Stimulated activated CD8-positive, alpha-beta memory T cell treated with anti-CD3 and anti-CD28 coated beads, Interleukin-12 subunit alpha, Interleukin-12 subunit beta, amount 100 ng/mL, for 4 hours (primary cell): Measurements from ENCODE around the gene POLR3GL.
"Not testable (repeated sequence)": the region's sequence is repeated elsewhere in the genome, so short reads cannot be mapped to it uniquely, and the experiment has no call there.

Source experiments
- DNase-seq: peaks from one replicate; pipeline ENCODE4 v3.0.0-alpha.2; 2020; ENCODE audit warnings: low read depth

The POLR3GL gene

DNA sequence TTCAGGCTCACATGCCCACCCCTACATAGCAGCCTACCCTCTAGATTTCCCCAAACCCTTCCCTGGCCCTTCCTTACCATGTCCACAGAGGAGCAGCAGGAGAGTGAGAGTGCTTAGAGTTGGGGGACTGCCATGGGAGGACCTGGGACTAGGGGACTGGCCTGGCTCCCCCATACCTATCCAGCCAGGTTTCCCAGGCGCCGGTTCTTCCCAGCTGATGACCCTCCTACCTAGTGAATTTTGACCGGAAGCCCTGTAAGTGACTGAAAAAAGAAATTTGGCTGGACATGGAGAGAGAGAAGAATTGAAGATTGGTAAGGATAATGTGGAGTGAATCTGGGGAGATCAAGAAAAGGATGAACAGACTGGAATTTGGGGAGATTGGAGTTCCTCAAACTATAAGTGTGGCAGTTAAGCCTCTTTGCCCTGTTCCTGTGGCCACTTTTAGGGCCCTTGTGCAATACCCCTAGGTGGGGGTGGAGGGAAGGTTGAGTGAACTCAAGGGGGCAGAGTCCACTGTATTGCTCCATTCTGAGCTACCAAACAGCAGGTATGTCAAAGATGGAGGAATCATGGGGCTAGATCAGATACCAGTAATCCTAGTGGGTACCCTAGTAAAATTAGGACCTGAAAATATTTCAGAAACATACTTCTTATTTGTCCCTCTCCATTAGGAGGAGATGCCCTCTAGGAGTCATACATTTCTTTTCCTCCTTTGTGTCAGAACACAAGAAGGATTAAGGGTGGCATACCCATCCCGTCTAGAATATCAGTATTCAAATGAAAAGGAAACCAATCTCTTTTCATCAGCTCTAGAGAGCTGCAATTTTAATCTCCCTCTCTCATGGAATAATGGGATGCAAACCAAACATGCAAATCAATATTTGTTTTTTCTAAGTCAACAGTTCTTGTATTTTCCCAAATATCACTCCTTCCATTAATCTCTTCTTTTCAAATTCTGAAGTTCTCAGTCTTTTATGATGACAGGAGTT lies 55.9 kb downstream of the POLR3GL start:
- DNase-seq = no peak

DNA sequence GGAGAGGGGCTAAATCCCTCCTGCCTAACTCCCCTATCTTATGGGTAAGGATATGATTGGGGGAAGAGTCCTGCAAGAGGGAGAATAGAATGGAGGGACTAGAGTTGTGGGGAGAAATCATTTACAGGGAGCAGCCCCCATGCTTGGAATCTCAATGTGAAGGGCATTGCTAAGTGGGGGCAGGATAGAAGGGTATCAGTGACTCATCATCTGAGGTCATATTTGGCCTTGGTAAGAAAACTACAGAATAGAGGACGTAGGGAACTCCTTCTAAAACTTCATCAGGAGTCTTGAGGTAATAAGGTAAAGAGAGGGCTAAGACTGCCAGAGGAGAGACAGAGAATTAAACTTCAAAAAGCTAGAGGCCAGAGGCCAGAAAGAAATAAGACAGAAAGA lies 56.6 kb downstream of the POLR3GL start:
- no peak for DNase-seq

DNA sequence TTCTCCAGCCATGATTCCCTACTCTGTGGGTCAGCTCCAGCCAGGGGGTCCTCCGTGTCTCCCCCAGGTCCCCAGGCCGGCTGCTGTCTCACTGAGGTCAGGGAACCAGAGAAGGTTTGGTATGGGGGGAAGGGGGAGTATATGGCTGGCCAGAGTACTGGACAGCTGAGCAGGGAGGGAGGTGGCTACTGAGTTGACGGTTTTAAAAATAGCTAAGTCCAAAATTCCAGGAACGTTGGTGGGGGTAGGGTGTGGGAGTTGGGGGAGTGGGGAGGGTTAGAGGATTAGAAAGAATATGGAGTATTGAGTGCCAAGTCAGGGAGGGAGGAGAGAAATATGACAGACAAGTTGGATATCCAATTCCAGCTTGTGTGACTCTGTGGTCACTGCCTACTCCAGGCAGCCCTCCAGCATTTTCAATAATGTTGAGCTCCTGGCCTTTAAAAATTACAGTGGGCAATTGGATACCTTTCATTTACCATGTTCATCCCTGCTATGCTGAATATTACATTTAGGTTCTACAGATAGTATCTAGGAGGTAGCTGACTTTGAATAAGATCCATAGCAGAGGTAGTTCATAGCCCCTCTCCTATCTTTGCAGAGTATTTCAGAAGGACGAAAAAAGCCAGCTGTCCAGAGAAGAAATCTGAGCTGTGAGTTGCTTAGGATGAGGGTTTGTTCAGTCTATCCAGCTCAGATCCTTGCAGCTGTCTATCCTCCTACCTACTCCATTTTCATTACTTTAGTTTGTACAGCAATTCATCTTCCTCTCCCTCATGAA lies 57.3 kb downstream of the POLR3GL start, which contains the start of gene HJV:
Gene HJV, minus strand, starts transcription at position 114 of the 781 bp plus-strand sequence. CDS start 1,504 bp downstream, outside the sequence.
- DNase-seq = no peak

DNA sequence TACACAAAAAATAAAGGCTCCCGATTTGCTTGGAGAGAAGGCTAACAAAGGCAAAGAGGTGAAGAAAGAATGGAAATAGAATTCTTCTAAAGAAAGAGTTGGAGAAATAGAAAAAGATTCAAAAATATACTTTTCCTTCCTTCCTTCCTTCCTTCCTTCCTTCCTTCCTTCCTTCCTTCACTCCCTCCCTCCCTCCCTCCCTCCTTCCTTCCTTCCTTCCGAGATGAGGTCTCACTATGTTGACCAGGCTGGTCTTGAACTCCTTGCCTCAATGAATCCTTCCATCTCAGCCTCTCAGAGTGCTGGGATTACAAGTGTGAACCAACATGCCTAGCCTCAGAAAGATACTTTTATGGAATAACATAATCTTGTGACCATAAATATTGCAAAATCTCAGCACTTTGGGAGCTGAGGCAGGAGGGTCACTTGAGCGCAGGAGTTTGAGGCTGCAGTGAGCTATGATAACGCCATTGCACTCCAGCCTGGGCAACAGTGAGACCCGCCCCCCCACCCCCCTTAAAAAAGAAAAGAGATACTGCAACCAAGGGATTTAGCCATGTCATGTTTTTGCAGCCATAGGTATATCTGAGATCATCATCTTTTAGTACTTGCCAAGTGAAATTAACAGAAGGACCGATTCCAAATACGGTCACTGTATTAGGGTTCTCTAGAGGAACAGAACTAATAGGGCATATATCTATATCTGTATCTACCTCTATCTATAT lies 58.1 kb downstream of the POLR3GL start:
- no peak for DNase-seq

DNA sequence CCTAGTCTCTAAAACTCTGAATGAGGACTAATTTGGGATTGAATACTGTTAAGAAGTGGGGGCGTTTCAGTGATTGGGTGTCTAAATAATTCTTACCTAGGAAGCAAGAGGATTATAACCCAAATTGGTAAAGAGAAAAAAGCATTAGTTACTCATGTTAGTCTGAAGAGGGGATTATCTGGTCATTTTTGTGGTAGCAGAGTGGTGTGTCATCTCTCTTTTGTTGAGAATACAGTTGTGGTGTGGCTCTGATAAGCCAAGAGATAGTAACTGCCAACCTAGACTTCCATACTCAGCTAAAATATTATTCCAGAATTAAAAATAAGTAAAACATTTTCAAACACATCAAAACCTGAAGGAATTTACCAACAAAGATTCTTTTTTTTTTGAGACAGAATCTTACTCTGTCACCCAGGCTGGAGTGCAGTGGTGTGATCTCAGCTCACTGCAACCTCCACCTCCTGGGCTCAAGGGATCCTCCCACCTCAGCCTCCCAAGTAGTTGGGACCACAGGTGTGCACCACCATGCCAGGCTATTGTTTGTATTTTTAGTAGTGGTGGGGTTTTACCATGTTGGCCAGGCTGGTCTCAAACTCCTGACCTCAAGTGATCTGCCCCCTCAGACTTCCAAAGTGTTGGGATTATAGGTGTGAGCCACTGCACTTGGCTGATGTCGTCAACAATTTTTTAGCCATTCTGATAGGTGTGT lies 61.5 kb downstream of the POLR3GL start:
- DNase-seq = not testable (repeated sequence)

DNA sequence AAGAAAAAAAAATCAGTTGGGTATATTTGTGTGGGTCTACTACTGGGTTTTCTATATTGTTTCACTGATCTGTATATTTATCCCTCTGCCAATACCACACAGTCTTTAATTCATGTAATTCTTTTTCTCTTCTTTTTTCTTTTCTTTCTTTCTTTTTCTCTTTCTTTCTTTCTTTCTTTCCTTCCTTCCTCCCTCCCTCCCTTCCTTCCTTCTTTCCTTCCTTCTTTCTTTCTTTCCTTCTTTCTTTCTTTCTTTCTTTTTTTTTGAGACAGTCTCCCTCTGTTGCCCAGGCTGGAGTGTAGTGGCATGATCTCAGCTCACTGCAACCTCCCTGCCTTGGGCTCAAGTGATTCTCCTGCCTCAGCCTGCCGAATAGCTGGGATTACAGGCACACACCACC lies 62.2 kb downstream of the POLR3GL start:
- not testable (repeated sequence) for DNase-seq
